Measurements from ENCODE around the gene PDCD11. TPM values are rescaled to one million over a fixed set of nuclear protein-coding genes. Genes with fewer than 3 reads are reported as not detected.
"Not testable (repeated sequence)": the region's sequence is repeated elsewhere in the genome, so short reads cannot be mapped to it uniquely, and the experiment has no call there.

The PDCD11 gene
- polyA plus RNA-seq, 2 donors = 12.2 to 15.5 TPM

GRCh38 chr10:103478671-103479070 is 82.2 kb downstream of the PDCD11 start:
- no peaks in the 10 kb centered on the region for H3K9me3 ChIP-seq (ENCODE audit: control insufficient read depth in 2 of 2, insufficient read depth in 1 of 2, low read depth in 1 of 2, low read length in 1 of 2)
- H3K4me3 ChIP-seq (ENCODE audit: low read depth in 1 of 2, low read length in 2 of 2) = no peak overlapping the region
- H3K36me3 ChIP-seq (ENCODE audit: control insufficient read depth in 2 of 2, insufficient read depth in 2 of 2, low read length in 1 of 2) = no peaks in the 10 kb centered on the region
- no peak overlapping the region for H3K27ac ChIP-seq (ENCODE audit: low read depth in 2 of 2, low read length in 1 of 2)
- WGBS, 2 donors = 87% methylated on average over 22 of the region's 22 CpGs
- peaks cover 2% of the 10 kb centered on the region in 2 donors for H3K4me1 ChIP-seq (ENCODE audit: control insufficient read depth in 2 of 2, insufficient read depth in 2 of 2, low read length in 1 of 2)
- no peaks in the 10 kb centered on the region for H3K27me3 ChIP-seq (ENCODE audit: control insufficient read depth in 1 of 2, insufficient read depth in 2 of 2, low read length in 2 of 2)

DNA sequence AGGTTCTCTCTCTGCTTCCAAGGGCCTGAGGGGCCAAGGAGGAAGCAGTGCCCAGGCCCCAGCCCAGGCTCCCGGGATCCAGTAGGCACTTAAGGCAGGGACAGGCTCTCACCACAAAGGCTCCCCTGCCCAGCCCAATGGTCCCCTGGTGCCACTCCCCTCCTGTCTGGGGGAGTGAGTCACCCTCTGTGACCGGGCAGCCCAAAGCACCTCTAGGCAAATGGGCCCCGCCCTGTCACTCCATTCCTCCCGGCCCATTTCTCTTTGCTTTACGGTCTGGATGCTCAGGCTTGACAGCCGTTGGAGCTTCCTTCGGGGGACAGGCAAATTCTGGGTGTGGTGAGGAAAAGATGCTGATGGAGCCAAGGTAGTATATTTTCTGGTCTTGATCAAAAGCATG is 82.7 kb downstream of the PDCD11 start, which contains the start of gene CALHM3:
Gene CALHM3 (minus strand): TSS at position 106 of the 400 bp plus-strand sequence. CDS start 208 bp downstream, outside the sequence.
- 41 to 61% methylated on average over 7 of the region's 7 CpGs for WGBS, 2 donors
- Histone ChIP-seq H3K27me3 (ENCODE audit: control insufficient read depth in 1 of 2, insufficient read depth in 2 of 2, low read length in 2 of 2) (no peaks in the 10 kb centered on the region), H3K27ac (ENCODE audit: low read depth in 2 of 2, low read length in 1 of 2) (no peak within 1 kb of the TSS), H3K36me3 (ENCODE audit: control insufficient read depth in 2 of 2, insufficient read depth in 2 of 2, low read length in 1 of 2) (no peaks in the 10 kb centered on the region), H3K9me3 (ENCODE audit: control insufficient read depth in 2 of 2, insufficient read depth in 1 of 2, low read depth in 1 of 2, low read length in 1 of 2) (no peaks in the 10 kb centered on the region), H3K4me3 (ENCODE audit: low read depth in 1 of 2, low read length in 2 of 2) (no peak within 1 kb of the TSS), H3K4me1 (ENCODE audit: control insufficient read depth in 2 of 2, insufficient read depth in 2 of 2, low read length in 1 of 2) (peaks cover 2% of the 10 kb centered on the region in 2 donors)

- Histone ChIP-seq H3K9me3 (ENCODE audit: control insufficient read depth in 2 of 2, insufficient read depth in 1 of 2, low read depth in 1 of 2, low read length in 1 of 2) (no peaks in the 10 kb centered on the region), H3K27me3 (ENCODE audit: control insufficient read depth in 1 of 2, insufficient read depth in 2 of 2, low read length in 2 of 2) (no peaks in the 10 kb centered on the region), H3K27ac (ENCODE audit: low read depth in 2 of 2, low read length in 1 of 2) (no peak overlapping the region), H3K4me3 (ENCODE audit: low read depth in 1 of 2, low read length in 2 of 2) (no peak overlapping the region), H3K36me3 (ENCODE audit: control insufficient read depth in 2 of 2, insufficient read depth in 2 of 2, low read length in 1 of 2) (no peaks in the 10 kb centered on the region), H3K4me1 (ENCODE audit: control insufficient read depth in 2 of 2, insufficient read depth in 2 of 2, low read length in 1 of 2) (peaks cover 2% of the 10 kb centered on the region in 2 donors)
- 64 to 72% methylated on average over 5 of the region's 5 CpGs for WGBS, 2 donors
Measured at GRCh38 chr10:103480521-103480920, 84.1 kb downstream of the PDCD11 start.

DNA sequence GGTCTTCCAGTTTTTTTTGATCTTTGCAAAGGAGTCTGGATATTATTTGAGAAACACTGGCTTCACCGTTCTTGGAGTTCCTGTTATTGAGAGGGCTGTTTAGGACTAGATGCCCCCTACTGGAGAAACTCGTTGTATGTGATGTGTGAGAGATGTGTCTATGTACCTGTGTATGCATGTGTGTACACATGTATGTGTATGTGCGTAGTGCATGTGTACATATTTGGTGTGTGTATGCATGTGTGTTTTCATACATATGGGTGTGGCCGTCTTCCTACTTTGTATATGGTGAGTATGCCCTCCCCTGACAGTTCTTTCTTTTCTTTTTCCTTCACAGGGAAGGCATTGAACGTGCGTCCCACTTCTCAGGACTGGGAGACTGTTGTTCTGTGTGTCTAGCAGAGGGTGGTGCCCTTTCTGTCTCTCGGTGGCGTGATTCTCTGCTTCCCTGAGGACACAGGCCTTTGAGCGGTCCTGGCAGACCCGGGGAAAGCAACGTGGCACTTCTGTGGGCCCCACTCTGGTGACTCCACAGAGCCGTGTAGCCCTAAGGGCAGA is 85.6 kb downstream of the PDCD11 start:
- no peaks in the 10 kb centered on the region for H3K27me3 ChIP-seq (ENCODE audit: control insufficient read depth in 1 of 2, insufficient read depth in 2 of 2, low read length in 2 of 2)
- 56 to 64% methylated on average over 12 of the region's 12 CpGs for WGBS, 2 donors
- H3K27ac ChIP-seq (ENCODE audit: low read depth in 2 of 2, low read length in 1 of 2) = no peak overlapping the region
- no peaks in the 10 kb centered on the region for H3K9me3 ChIP-seq (ENCODE audit: control insufficient read depth in 2 of 2, insufficient read depth in 1 of 2, low read depth in 1 of 2, low read length in 1 of 2)
- no peak overlapping the region for H3K4me3 ChIP-seq (ENCODE audit: low read depth in 1 of 2, low read length in 2 of 2)
- H3K4me1 ChIP-seq (ENCODE audit: control insufficient read depth in 2 of 2, insufficient read depth in 2 of 2, low read length in 1 of 2) = peaks cover 2% of the 10 kb centered on the region in 2 donors
- H3K36me3 ChIP-seq (ENCODE audit: control insufficient read depth in 2 of 2, insufficient read depth in 2 of 2, low read length in 1 of 2) = no peaks in the 10 kb centered on the region

DNA sequence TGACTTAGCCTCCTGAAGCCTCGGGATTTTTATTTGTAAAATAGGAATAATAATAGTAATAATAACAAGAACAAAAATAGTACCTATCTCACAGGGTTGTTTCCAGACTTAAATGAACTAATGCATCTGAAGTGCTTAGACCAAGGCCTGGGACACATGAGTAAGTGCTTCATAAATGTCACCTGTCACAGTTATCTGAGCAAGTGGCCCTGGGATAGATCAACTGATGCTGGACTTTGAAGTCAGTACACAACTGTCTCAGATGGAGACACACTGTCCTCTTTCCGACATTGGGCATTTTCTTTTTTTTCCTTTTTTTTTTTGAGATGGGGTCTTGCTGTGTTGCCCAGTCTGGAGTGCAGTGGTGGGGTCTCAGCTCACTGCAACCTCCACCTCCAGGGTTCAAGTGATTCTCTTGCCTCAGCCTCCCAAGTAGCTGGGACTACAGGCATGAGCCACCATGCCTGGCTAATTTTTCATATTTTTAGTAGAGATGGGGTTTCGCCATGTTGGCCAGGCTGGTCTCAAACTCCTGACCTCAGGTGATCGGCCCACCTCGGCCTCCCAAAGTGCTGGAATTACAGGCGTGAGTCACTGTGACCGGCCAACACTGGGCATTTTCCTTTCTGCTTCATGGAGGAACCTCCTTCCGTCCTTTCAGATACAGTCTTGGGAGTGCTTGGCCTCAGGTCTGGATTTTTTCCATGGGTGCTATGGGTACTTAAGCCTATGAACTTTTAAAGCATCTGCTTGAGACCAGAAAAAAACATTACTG is 90.4 kb downstream of the PDCD11 start:
- H3K27ac ChIP-seq (ENCODE audit: low read depth in 2 of 2, low read length in 1 of 2); H3K4me1 ChIP-seq (ENCODE audit: control insufficient read depth in 2 of 2, insufficient read depth in 2 of 2, low read length in 1 of 2); H3K27me3 ChIP-seq (ENCODE audit: control insufficient read depth in 1 of 2, insufficient read depth in 2 of 2, low read length in 2 of 2); H3K4me3 ChIP-seq (ENCODE audit: low read depth in 1 of 2, low read length in 2 of 2); H3K36me3 ChIP-seq (ENCODE audit: control insufficient read depth in 2 of 2, insufficient read depth in 2 of 2, low read length in 1 of 2); H3K9me3 ChIP-seq (ENCODE audit: control insufficient read depth in 2 of 2, insufficient read depth in 1 of 2, low read depth in 1 of 2, low read length in 1 of 2): not testable (repeated sequence)
- 85 to 89% methylated on average over 8 of the region's 8 CpGs for WGBS, 2 donors

DNA sequence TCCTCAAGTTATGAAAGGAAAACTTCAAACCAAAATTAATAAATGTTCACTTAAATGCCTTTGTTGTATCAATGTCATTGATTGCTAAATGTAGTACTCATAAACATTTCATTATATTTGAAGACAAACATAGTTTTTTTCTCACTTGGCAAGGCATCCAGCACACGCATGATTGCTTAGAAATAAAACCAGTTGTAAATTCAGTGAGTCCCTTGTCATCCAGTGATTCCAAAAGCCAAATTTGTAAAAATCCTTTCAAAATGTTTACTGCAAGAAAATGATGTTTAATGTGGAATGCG is 90.9 kb downstream of the PDCD11 start:
- Histone ChIP-seq H3K9me3 (ENCODE audit: control insufficient read depth in 2 of 2, insufficient read depth in 1 of 2, low read depth in 1 of 2, low read length in 1 of 2) (no peaks in the 10 kb centered on the region), H3K36me3 (ENCODE audit: control insufficient read depth in 2 of 2, insufficient read depth in 2 of 2, low read length in 1 of 2) (no peaks in the 10 kb centered on the region), H3K4me3 (ENCODE audit: low read depth in 1 of 2, low read length in 2 of 2) (no peak overlapping the region), H3K27me3 (ENCODE audit: control insufficient read depth in 1 of 2, insufficient read depth in 2 of 2, low read length in 2 of 2) (no peaks in the 10 kb centered on the region), H3K4me1 (ENCODE audit: control insufficient read depth in 2 of 2, insufficient read depth in 2 of 2, low read length in 1 of 2) (no peaks in the 10 kb centered on the region), H3K27ac (ENCODE audit: low read depth in 2 of 2, low read length in 1 of 2) (no peak overlapping the region)
- 78 to 89% methylated on average over 2 of the region's 2 CpGs for WGBS, 2 donors

GRCh38 chr10:103490986-103491314 is 94.5 kb downstream of the PDCD11 start:
- peaks cover 0 to 7% of the 10 kb centered on the region in 2 donors for H3K27me3 ChIP-seq (ENCODE audit: control insufficient read depth in 1 of 2, insufficient read depth in 2 of 2, low read length in 2 of 2)
- no peaks in the 10 kb centered on the region for H3K9me3 ChIP-seq (ENCODE audit: control insufficient read depth in 2 of 2, insufficient read depth in 1 of 2, low read depth in 1 of 2, low read length in 1 of 2)
- WGBS, 2 donors = 93 to 94% methylated on average over 1 of the region's 1 CpG
- peaks cover 3 to 8% of the 10 kb centered on the region in 2 donors for H3K4me1 ChIP-seq (ENCODE audit: control insufficient read depth in 2 of 2, insufficient read depth in 2 of 2, low read length in 1 of 2)
- no peaks in the 10 kb centered on the region for H3K36me3 ChIP-seq (ENCODE audit: control insufficient read depth in 2 of 2, insufficient read depth in 2 of 2, low read length in 1 of 2)
- H3K27ac ChIP-seq (ENCODE audit: low read depth in 2 of 2, low read length in 1 of 2) = no peak overlapping the region
- H3K4me3 ChIP-seq (ENCODE audit: low read depth in 1 of 2, low read length in 2 of 2) = no peak overlapping the region

DNA sequence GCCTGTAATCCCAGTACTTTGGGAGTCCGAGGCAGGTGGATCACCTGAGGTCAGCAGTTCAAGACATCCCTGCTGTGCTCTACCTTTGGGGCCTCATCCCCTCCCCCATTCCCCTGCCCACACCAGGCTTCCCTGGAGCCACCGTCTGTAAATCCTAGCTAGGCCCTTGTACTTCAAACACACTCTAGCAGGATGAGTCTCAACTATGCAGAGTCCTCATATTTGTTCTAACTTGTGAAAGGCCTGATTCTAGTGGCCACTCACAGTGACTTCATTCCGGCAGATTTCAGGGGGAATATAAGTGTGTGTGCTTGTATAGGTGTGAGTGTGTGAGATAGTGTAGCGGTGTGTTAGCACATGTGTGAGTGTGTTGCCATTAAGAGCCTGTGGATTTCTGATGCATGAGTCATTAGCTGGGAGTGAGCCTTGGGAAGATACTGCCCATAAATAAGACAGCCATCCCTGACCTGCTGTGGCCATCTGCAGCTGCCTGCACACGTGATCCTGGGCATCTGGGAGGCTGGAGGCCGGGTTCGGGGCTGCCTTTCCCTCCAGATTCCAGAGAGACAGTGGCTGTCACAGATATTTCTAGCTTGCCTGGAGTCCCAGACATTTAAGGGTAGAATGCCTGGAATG is 95.4 kb downstream of the PDCD11 start:
- H3K4me3 ChIP-seq (ENCODE audit: low read depth in 1 of 2, low read length in 2 of 2) = no peak overlapping the region
- H3K4me1 ChIP-seq (ENCODE audit: control insufficient read depth in 2 of 2, insufficient read depth in 2 of 2, low read length in 1 of 2) = peaks cover 3 to 8% of the 10 kb centered on the region in 2 donors
- H3K27ac ChIP-seq (ENCODE audit: low read depth in 2 of 2, low read length in 1 of 2) = no peak overlapping the region
- H3K9me3 ChIP-seq (ENCODE audit: control insufficient read depth in 2 of 2, insufficient read depth in 1 of 2, low read depth in 1 of 2, low read length in 1 of 2) = no peaks in the 10 kb centered on the region
- no peaks in the 10 kb centered on the region for H3K36me3 ChIP-seq (ENCODE audit: control insufficient read depth in 2 of 2, insufficient read depth in 2 of 2, low read length in 1 of 2)
- peaks cover 0 to 7% of the 10 kb centered on the region in 2 donors for H3K27me3 ChIP-seq (ENCODE audit: control insufficient read depth in 1 of 2, insufficient read depth in 2 of 2, low read length in 2 of 2)
- WGBS, 2 donors = 67 to 69% methylated on average over 7 of the region's 7 CpGs

DNA sequence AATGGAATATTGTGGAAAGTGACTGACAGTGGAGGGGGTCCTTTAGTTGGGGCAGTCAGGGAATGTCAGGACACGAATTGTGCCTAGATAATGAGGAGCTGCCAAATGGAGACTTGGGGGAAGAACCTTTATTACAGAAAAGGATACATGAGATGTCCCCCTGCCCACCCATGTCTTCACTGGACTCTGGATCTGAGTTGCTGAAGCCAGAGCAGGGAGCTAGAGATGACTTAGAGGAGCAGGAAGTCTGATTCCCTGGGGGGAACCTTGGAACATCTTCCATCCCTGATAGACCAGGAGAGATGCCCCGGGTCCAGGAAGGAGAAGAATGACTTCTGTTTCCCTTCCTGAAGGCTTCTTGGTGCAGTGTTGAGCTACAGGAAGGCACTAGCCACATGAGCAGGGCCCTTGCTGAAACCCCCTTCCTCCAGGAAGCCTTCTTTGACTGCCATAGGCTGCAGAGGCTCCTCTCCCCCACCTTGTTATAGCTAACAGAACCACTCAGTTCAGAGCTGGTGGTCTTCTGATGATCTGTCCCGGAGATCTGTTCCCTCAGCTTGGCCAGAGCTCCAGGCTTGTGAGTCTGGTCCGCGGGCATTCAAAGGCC is 96.3 kb downstream of the PDCD11 start:
- WGBS, 2 donors = 74 to 81% methylated on average over 5 of the region's 5 CpGs
- Histone ChIP-seq H3K36me3 (ENCODE audit: control insufficient read depth in 2 of 2, insufficient read depth in 2 of 2, low read length in 1 of 2) (no peaks in the 10 kb centered on the region), H3K27ac (ENCODE audit: low read depth in 2 of 2, low read length in 1 of 2) (no peak overlapping the region), H3K4me1 (ENCODE audit: control insufficient read depth in 2 of 2, insufficient read depth in 2 of 2, low read length in 1 of 2) (peaks cover 3 to 8% of the 10 kb centered on the region in 2 donors), H3K4me3 (ENCODE audit: low read depth in 1 of 2, low read length in 2 of 2) (no peak overlapping the region), H3K27me3 (ENCODE audit: control insufficient read depth in 1 of 2, insufficient read depth in 2 of 2, low read length in 2 of 2) (peaks cover 0 to 7% of the 10 kb centered on the region in 2 donors), H3K9me3 (ENCODE audit: control insufficient read depth in 2 of 2, insufficient read depth in 1 of 2, low read depth in 1 of 2, low read length in 1 of 2) (no peaks in the 10 kb centered on the region)
